ENCODE measurements around the gene CCDC70.

Gene CCDC70

DNA sequence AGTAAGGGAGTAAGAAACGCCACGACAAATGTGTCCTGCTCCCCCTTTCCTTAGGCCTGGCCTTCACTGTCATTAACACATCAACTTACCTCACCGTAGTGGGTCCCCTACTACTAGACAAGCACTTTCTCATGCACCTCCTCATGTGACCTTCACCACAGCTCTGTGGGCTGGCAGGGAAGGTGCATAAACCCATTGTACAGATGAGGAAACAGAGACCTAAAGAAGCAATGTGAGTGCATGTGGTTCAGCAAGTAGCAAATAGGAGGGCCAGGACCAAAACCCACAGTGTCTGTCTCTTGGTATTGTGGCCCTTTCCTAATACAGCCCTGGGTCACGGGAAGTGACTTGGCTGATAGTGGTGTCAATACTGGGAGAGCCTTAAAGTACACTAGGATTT, 5.3 kb downstream of the CCDC70 start:
- DNase-seq (ENCODE audit: extremely low read depth, low read depth): no peak
- TF ChIP-seq, protein P1, sequence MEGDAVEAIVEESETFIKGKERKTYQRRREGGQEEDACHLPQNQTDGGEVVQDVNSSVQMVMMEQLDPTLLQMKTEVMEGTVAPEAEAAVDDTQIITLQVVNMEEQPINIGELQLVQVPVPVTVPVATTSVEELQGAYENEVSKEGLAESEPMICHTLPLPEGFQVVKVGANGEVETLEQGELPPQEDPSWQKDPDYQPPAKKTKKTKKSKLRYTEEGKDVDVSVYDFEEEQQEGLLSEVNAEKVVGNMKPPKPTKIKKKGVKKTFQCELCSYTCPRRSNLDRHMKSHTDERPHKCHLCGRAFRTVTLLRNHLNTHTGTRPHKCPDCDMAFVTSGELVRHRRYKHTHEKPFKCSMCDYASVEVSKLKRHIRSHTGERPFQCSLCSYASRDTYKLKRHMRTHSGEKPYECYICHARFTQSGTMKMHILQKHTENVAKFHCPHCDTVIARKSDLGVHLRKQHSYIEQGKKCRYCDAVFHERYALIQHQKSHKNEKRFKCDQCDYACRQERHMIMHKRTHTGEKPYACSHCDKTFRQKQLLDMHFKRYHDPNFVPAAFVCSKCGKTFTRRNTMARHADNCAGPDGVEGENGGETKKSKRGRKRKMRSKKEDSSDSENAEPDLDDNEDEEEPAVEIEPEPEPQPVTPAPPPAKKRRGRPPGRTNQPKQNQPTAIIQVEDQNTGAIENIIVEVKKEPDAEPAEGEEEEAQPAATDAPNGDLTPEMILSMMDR (IDR thresholded peaks at IDR 0.05; ENCODE audit: low read depth, low read length): no peak

DNA sequence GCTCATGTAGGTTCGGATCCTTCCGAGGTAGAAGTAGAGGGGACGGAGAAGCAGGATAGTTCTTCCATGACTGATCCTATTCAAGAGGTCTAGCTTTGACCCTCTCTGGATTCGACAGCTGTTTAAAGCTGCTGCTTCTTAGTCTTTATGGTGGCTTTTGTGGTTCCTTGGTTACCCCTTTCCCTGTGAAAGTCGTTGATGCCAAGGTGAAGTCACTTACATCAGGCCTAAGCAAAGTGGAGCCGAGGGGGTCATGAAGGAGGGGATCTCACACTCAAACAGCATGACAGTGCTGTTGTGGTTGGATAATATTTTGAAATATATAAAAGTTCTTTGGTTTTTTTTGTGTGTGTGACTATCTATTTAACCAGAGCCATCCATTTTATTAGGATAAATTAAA, 8.1 kb downstream of the CCDC70 start:
- no peak for DNase-seq (ENCODE audit: extremely low read depth, low read depth)
- TF ChIP-seq, protein P1 (IDR thresholded peaks at IDR 0.05; ENCODE audit: low read depth, low read length): no peak

DNA sequence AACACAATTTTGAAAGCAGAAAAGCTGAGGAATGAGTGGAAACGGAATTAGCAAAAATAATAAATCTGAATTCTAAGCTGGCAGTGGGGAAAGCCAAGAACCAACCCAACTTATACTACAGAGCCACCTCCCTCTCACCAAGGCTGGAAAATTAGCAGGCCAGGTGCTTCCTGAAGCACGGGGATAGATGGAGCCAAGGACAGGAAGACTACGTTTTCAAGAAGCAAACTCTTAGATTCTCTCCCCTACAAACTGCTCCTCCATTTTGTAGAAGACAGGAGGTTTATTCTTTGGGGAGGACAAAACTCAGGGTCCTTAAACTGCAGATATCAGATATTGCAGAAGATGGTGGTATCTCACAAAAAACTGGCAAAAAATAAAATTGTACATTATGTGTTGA, 8.8 kb downstream of the CCDC70 start:
- TF ChIP-seq, protein P1 (IDR thresholded peaks at IDR 0.05; ENCODE audit: low read depth, low read length): no peak
- DNase-seq (ENCODE audit: extremely low read depth, low read depth): no peak

DNA sequence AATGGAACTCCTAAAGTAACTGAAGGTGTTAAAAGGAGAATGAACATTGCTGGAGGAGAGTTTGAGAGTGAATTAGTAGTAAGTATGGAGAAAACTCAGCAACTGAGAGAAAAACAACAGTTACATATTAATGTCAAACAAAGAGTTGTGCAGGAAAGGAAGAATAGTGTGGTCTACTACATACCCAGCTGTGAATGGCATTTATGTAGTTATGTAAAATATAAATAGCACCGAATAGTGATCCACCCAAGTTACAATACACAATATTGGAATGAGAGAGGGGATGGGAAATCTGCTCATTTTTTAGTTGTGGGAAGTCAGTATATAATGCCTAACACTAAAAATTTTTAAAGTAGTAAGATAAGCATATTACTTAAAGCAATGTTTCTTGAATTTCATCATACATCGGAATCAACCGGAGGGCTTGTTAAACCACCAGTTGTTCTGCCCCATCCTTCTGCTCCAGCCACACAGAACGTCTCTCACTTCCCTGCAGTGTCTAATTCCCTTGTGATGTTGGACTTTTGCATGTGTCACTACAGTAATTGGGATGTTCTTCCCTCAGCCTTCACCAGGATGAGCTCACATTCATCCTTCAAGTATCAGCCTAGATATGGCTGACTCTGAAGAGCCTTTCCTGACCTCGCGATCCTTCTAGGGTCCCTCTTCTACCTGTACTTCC, 11.5 kb downstream of the CCDC70 start:
- DNase-seq (ENCODE audit: extremely low read depth, low read depth): no peak

DNA sequence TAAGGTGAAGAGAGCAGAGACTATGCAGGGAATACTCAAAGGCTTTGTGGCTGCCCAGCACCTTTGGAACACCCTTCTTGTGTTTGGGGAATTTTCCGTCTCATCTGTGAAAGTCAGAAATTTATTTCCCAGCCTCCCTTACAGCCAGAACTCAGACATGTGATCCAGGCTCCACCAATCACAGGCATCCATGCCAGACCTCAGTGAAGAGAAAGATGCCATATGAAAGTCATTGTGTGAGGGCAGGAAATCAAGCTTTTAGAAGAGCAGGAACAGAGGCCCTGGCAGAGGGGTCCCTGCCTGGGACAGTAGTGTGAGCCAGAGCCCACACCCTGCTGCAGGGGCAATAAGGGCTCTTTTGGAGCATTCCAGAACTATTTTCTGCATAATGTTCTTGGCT, 12.1 kb downstream of the CCDC70 start:
- DNase-seq (ENCODE audit: extremely low read depth, low read depth): no peak
- TF ChIP-seq, protein P1 (IDR thresholded peaks at IDR 0.05; ENCODE audit: low read depth, low read length): no peak

More for the DNA sequence above, 11.5 kb downstream of the CCDC70 start:
- TF ChIP-seq, protein P1 (IDR thresholded peaks at IDR 0.05; ENCODE audit: low read depth, low read length): no peak

DNA sequence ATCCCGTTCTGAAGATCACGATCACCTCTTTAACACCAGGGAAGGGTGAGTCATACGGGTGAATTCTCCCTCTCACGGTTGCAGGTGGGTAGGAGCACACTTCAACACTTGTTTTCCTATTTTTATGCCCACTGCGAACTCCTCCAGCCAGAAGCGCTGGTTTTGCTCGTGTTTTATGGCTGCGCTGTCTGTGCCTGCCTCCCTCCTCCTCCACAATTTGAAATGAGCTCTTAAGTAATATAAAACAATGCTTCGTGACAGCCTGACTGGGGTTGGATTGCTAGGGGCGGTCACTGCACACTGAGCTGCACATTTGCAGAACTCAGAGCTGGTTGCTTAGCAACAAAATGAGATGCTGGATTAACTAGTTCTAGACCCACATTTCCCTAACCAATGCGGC, 12.9 kb downstream of the CCDC70 start:
- TF ChIP-seq, protein P1 (IDR thresholded peaks at IDR 0.05; ENCODE audit: low read depth, low read length): no peak
- no peak for DNase-seq (ENCODE audit: extremely low read depth, low read depth)

DNA sequence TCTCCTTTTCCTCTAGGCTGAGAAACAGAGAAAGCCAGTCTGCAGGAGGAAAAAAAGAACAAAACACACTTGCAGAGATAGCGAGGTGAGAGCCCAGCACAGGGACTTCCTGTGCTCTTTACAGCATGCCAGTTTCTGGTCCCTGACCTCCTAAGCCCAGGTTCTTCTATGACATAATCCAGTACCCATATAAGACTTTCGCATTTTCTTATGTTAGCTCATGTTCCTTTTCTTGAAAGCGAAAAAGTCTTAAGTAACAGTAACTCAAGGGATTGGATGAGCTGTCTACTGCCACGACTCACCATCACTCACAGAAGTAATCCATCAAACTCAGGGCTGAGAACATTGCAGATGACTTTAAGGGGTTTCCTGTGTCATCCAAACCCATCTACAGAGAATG, 17.4 kb downstream of the CCDC70 start:
- TF ChIP-seq, protein P1 (IDR thresholded peaks at IDR 0.05; ENCODE audit: low read depth, low read length): no peak
- DNase-seq (ENCODE audit: extremely low read depth, low read depth): no peak

Data from AG09319 (cell line).